Fibroblast of the aortic adventitia (primary cell): ENCODE measurements around the gene CSNK1G1. TPM values are rescaled to one million over a fixed set of nuclear protein-coding genes. Genes with fewer than 3 reads are reported as not detected.

ENCODE experiments used
- DNase-seq: peaks from one replicate; pipeline ENCODE4 v3.0.0-alpha.2; 2010; ENCODE audit warnings: low read depth
- H3K4me3 ChIP-seq: 2 replicates; pipeline ENCODE4 v1.5.1; 2011; ENCODE audit warnings: low read depth, mild to moderate bottlenecking, control low read depth, low read length, moderate library complexity
- CTCF ChIP-seq: IDR thresholded peaks from 2 replicates; pipeline ENCODE4 v1.5.1; 2011; ENCODE audit warnings: mild to moderate bottlenecking, low read length, control low read depth, inconsistent platforms; ENCODE audit not compliant: insufficient read depth
- total RNA-seq: library from RNA; depleted of rRNA; stranded (reverse); fragments of >200 nt; gene quantifications from 2 replicates; pipeline ENCODE4 v1.2.3, GENCODE V29; 2012; ENCODE audit warnings: low replicate concordance

The CSNK1G1 gene
- total RNA-seq, 1 donor: 22.0 TPM

- no peak for DNase-seq
- H3K4me3 ChIP-seq: no peak overlapping the region
- TF ChIP-seq CTCF: peak; percentile 6
These were observed 206.5 kb downstream of the CSNK1G1 start for GRCh38 chr15:64149424-64149823.

- no peak overlapping the region for H3K4me3 ChIP-seq
- no peak for TF ChIP-seq CTCF
- no peak for DNase-seq
These were observed 207.4 kb downstream of the CSNK1G1 start for GRCh38 chr15:64148581-64148980.

GRCh38 chr15:64148168-64148567 lies 207.8 kb downstream of the CSNK1G1 start:
- no peak overlapping the region for H3K4me3 ChIP-seq
- no peak for DNase-seq
- TF ChIP-seq CTCF: no peak

- no peak for TF ChIP-seq CTCF
- DNase-seq: no peak
These were observed 208.9 kb downstream of the CSNK1G1 start for GRCh38 chr15:64146885-64147681.

GRCh38 chr15:64146520-64146884 lies 209.5 kb downstream of the CSNK1G1 start:
- no peak for TF ChIP-seq CTCF
- H3K4me3 ChIP-seq: no peak overlapping the region

More at GRCh38 chr15:64146885-64147681, 208.9 kb downstream of the CSNK1G1 start:
- H3K4me3 ChIP-seq: no peak overlapping the region

GRCh38 chr15:64146041-64146440 lies 209.9 kb downstream of the CSNK1G1 start:
- TF ChIP-seq CTCF: no peak
- DNase-seq: no peak
- H3K4me3 ChIP-seq: no peak overlapping the region

More at GRCh38 chr15:64146520-64146884, 209.5 kb downstream of the CSNK1G1 start:
- DNase-seq: no peak
